GM12872 (cell line): Measurements from ENCODE around the gene PYGB.

ENCODE experiments used
- CTCF ChIP-seq: IDR thresholded peaks from 3 replicates; pipeline ENCODE4 v1.5.1; 2011; ENCODE audit warnings: low read depth, mild to moderate bottlenecking, low read length, moderate library complexity; ENCODE audit not compliant: insufficient read depth

The PYGB gene

GRCh38 chr20:25273541-25274358, 25.9 kb downstream of the PYGB start:
- TF ChIP-seq CTCF = no peak

GRCh38 chr20:25274481-25274880, 26.6 kb downstream of the PYGB start:
- TF ChIP-seq CTCF = no peak

GRCh38 chr20:25274891-25275812, 27.3 kb downstream of the PYGB start:
- no peak for TF ChIP-seq CTCF

- no peak for TF ChIP-seq CTCF
These were observed 28.1 kb downstream of the PYGB start for GRCh38 chr20:25275813-25276532.

GRCh38 chr20:25276533-25277050, 28.7 kb downstream of the PYGB start:
- TF ChIP-seq CTCF = no peak

GRCh38 chr20:25277051-25277801, 29.3 kb downstream of the PYGB start:
- TF ChIP-seq CTCF = no peak
